ENCODE measurements around the gene LTN1. TPM values are rescaled to one million over a fixed set of nuclear protein-coding genes. Genes with fewer than 3 reads are reported as not detected.

Gene LTN1, protein sequence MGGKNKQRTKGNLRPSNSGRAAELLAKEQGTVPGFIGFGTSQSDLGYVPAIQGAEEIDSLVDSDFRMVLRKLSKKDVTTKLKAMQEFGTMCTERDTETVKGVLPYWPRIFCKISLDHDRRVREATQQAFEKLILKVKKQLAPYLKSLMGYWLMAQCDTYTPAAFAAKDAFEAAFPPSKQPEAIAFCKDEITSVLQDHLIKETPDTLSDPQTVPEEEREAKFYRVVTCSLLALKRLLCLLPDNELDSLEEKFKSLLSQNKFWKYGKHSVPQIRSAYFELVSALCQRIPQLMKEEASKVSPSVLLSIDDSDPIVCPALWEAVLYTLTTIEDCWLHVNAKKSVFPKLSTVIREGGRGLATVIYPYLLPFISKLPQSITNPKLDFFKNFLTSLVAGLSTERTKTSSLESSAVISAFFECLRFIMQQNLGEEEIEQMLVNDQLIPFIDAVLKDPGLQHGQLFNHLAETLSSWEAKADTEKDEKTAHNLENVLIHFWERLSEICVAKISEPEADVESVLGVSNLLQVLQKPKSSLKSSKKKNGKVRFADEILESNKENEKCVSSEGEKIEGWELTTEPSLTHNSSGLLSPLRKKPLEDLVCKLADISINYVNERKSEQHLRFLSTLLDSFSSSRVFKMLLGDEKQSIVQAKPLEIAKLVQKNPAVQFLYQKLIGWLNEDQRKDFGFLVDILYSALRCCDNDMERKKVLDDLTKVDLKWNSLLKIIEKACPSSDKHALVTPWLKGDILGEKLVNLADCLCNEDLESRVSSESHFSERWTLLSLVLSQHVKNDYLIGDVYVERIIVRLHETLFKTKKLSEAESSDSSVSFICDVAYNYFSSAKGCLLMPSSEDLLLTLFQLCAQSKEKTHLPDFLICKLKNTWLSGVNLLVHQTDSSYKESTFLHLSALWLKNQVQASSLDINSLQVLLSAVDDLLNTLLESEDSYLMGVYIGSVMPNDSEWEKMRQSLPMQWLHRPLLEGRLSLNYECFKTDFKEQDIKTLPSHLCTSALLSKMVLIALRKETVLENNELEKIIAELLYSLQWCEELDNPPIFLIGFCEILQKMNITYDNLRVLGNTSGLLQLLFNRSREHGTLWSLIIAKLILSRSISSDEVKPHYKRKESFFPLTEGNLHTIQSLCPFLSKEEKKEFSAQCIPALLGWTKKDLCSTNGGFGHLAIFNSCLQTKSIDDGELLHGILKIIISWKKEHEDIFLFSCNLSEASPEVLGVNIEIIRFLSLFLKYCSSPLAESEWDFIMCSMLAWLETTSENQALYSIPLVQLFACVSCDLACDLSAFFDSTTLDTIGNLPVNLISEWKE (N-terminal part only)
- 21.5 and 22.3 TPM in 2 replicates for total RNA-seq

GRCh38 chr21:28992526-28993292 is at the start of gene LTN1:
Gene LTN1, minus strand, starts transcription at chr21:28992877. Its CDS starts 72 bp downstream, at chr21:28992805.

GRCh38 chr21:29024474-29025327 is 32.0 kb upstream of the LTN1 start, which contains the start of gene USP16:
Gene USP16, plus strand, starts transcription at chr21:29024668. Its CDS starts 3,246 bp downstream, at chr21:29027914.

Other genes starting within 250 kb of the LTN1 start
- 15.4 and 19.9 TPM in 2 replicates for gene RWDD2B, start 26.5 kb upstream of the LTN1 start, total RNA-seq
- 37.6 and 38.4 TPM in 2 replicates for gene USP16, start 31.8 kb upstream of the LTN1 start, total RNA-seq
- 223 and 234 TPM in 2 replicates for gene CCT8, start 80.8 kb upstream of the LTN1 start, total RNA-seq
- gene MAP3K7CL, start 137.8 kb upstream of the LTN1 start, total RNA-seq, result 3.1 and 3.7 TPM in 2 replicates

Measured in smooth muscle cell of bladder (primary cell).